Measurements from ENCODE around the gene ABLIM2.

The ABLIM2 gene

DNA sequence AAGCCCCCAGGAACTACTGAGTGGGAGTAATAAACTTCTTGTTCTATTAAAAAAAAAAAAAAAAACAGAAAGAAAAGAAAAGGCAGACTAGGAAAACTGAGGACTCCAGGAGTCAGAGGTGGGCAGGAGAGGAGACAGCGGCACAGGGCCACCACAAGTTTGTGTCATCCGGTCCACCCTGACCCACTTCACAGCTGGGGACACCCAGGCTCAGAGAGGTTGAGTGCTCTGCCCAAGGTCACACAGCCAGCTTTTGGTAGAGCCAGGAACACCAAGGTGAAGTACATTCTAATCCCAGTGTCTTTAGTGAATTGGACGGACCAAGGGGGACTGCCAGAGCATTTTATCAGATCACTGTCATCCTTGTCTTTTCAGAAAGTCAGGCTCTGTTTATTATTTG, 16.4 kb upstream of the ABLIM2 start:
- DNase-seq: no peak

- no peak for DNase-seq
These were observed 15.1 kb upstream of the ABLIM2 start for GRCh38 chr4:8173492-8174242.

- peak in 1 of 2 donors; percentile 48 for DNase-seq
These were observed 13.6 kb upstream of the ABLIM2 start for GRCh38 chr4:8171984-8172924.

GRCh38 chr4:8171266-8171665, 12.7 kb upstream of the ABLIM2 start:
- no peak for DNase-seq

- DNase-seq: no peak
These were observed 11.7 kb upstream of the ABLIM2 start for GRCh38 chr4:8170341-8170740.

GRCh38 chr4:8169763-8170162, 11.2 kb upstream of the ABLIM2 start:
- no peak for DNase-seq

GRCh38 chr4:8168832-8169598, 10.4 kb upstream of the ABLIM2 start:
- DNase-seq: no peak

- DNase-seq: no peak
These were observed 9.6 kb upstream of the ABLIM2 start for GRCh38 chr4:8168232-8168631.

GRCh38 chr4:8167815-8168214, 9.2 kb upstream of the ABLIM2 start:
- no peak for DNase-seq

GRCh38 chr4:8167291-8167690, 8.7 kb upstream of the ABLIM2 start:
- no peak for DNase-seq

GRCh38 chr4:8165374-8165896, 6.8 kb upstream of the ABLIM2 start:
- DNase-seq: no peak

DNA sequence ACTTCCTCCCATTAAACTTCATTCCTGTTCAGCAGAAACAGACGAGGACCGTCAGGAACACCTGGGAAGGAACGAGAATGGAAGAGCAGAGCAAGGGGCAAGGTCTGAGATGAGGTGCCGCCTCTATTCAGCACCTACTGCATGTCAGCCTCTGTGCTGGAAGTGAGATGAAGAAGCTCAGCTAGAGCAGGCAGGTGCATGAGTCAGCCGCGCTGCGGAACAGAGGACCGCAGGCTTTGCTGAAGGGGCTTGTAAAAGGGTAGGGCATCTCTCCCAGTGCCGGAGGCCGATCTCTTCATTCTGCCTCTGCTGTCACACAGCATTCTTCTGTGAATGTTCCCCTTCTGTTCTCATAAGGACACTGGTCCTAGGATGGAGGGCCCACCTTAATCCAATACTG, 6.1 kb upstream of the ABLIM2 start:
- no peak for DNase-seq

- no peak for DNase-seq
These were observed 5.6 kb upstream of the ABLIM2 start for GRCh38 chr4:8164194-8164565.

DNA sequence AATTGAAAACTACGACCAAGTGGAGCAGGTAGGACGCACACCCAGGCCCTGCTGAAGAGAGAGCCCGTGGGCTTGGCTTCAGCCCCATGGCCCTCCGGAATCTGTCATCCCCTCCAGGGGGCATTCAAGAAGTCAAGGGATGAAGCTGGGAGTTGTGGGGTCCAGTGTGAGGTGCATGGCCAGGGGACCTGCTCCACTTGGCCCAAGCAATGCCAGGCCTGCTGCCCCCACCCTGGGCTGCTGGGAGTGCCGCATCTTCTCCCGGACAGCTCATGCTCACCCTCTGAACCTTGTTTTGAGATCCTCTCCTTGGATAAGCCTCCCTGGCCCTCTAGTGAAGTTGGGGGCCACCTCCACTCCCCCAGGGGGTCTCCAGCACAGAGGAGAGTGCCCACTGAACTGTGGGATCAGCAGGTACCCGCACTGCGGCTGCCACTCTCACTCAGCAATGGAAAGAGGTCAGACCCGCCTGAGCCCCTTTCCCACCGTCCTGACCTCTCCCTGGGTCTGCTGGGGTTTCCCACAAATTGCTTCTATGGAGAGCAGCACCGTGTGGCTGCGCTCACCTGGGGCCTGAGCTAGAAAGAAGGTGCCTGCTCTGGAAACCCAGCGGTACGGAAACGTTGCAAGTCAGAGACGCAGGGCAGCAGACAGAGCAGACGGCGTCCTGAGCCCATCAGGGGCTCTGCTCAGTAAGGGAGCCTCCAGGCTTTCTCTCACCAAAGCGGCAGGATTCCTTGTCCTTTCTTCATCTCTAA, 5.0 kb upstream of the ABLIM2 start:
- no peak for DNase-seq

DNA sequence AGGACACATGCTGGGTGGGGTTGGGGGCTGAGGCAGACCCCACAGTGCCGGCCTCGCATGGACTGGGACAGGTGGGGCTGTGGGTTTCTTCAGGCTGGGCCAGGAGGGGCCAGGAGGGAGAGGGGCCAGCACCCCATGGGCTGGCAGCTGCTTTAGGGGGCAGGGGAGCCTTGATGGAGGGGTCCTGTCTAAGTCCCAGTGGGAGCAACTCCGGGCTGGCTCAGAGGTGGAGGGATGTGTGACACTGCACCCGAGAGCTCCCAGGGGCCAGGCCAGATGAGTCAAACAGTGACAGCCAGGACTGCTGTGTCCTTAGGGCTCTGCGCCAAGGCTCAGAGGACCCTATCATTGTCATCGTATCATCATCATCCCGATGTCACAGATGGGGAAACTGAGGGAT, 4.4 kb upstream of the ABLIM2 start:
- DNase-seq: no peak

GRCh38 chr4:8162625-8163024, 4.0 kb upstream of the ABLIM2 start:
- DNase-seq: no peak

GRCh38 chr4:8160572-8160971, 2.0 kb upstream of the ABLIM2 start:
- DNase-seq: no peak

- DNase-seq: no peak
These were observed 1.6 kb upstream of the ABLIM2 start for GRCh38 chr4:8160233-8160560.

GRCh38 chr4:8159537-8160232, 1.1 kb upstream of the ABLIM2 start:
- no peak for DNase-seq

GRCh38 chr4:8157944-8158709, 486 bp downstream of the ABLIM2 start:
- peak in 1 of 2 donors; percentile 12 for DNase-seq

- DNase-seq: no peak
These were observed 1.1 kb downstream of the ABLIM2 start for GRCh38 chr4:8157496-8157895.
